Muscle of leg (tissue), 11 donors: ENCODE data around the gene METTL16. TPM values are rescaled to one million over a fixed set of nuclear protein-coding genes. Genes with fewer than 3 reads are reported as not detected.

Experiments used
- DNase-seq: peaks from one replicate; pipeline ENCODE4 v3.0.0; 2013
- H3K27ac ChIP-seq: one replicate; pipeline ENCODE4 v1.5.1; 2013; ENCODE audit warnings: mild to moderate bottlenecking, low read length, control low read depth
- H3K27me3 ChIP-seq: one replicate; pipeline ENCODE4 v1.6.1; 2013; ENCODE audit warnings: low read length; ENCODE audit not compliant: control insufficient read depth, insufficient read depth
- H3K36me3 ChIP-seq: one replicate; pipeline ENCODE4 v1.6.1; 2013; ENCODE audit warnings: low read length; ENCODE audit not compliant: control insufficient read depth, insufficient read depth
- H3K4me1 ChIP-seq: one replicate; pipeline ENCODE4 v1.6.1; 2013; ENCODE audit warnings: low read length; ENCODE audit not compliant: control insufficient read depth, insufficient read depth
- H3K4me3 ChIP-seq: one replicate; pipeline ENCODE4 v1.5.1; 2013; ENCODE audit warnings: low read length, control low read depth
- H3K9me3 ChIP-seq: replicated peaks from 2 replicates; pipeline ENCODE4 v1.6.1; 2013; ENCODE audit warnings: low read depth, low read length; ENCODE audit not compliant: control insufficient read depth
- WGBS: methylation state at CpG from one replicate; pipeline ENCODE4 v1.1.5; 2013; ENCODE audit warnings: missing lambda C conversion rate; ENCODE audit not compliant: insufficient coverage; 5-methylcytosine and 5-hydroxymethylcytosine counted together
- polyA plus RNA-seq, 8 donors: library from polyadenylated mRNA; unstranded; fragments of 120-200 nt; gene quantifications; one replicate each; pipeline versions ENCODE4 v1.2.1 to v1.2.3, GENCODE V29; 2013; ENCODE audit warnings: inconsistent platforms in 1 of 8, low replicate concordance in 1 of 8; ENCODE audit not compliant: insufficient read length in 8 of 8, insufficient read depth in 1 of 8
- total RNA-seq: library from RNA; stranded (reverse); fragments of 120-200 nt; gene quantifications from one replicate; pipeline ENCODE4 v1.2.4, GENCODE V29; 2013

Gene METTL16
- total and polyA plus RNA-seq, 9 donors = 15.5 to 24.1 (median 20.5) TPM

DNA sequence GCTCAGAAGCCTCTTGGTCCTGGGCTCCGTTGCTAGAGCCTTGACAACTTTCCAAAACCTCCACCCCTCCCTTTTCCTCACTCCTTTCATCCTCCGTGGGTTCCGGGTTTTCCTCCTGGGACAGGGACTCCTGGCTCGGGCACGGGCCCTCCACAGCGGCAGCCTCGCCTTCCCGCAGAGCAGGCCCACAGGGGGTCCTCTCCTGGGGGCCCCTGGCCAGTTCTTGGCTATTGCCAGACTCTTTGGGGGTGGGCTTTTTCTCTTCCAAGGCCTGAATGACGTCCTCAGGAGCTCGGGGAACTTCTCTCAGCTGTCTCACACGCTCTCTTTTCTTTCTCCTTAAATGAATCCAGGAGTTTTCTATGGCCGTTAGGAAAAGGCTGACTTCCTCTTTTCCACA is 91.5 kb downstream of the METTL16 start:
- DNase-seq = peak; percentile 70
- Histone ChIP-seq H3K9me3 (no peaks in the 10 kb centered on the region), H3K27me3 (no peaks in the 10 kb centered on the region), H3K27ac (peak overlapping the region; percentile 29), H3K4me1 (no peaks in the 10 kb centered on the region), H3K36me3 (peaks cover 38% of the 10 kb centered on the region), H3K4me3 (no peak overlapping the region)
- 22% methylated on average over 8 of the region's 12 CpGs for WGBS

- WGBS = no CpG with 5 or more reads among the region's 6 CpGs
- Histone ChIP-seq H3K36me3 (peaks cover 43% of the 10 kb centered on the region), H3K4me3 (no peak overlapping the region), H3K27me3 (no peaks in the 10 kb centered on the region), H3K27ac (no peak overlapping the region), H3K4me1 (no peaks in the 10 kb centered on the region), H3K9me3 (no peaks in the 10 kb centered on the region)
- DNase-seq = no peak
These were observed 92.2 kb downstream of the METTL16 start for GRCh38 chr17:2419486-2419885.

GRCh38 chr17:2418572-2418971 is 93.1 kb downstream of the METTL16 start:
- no peak for DNase-seq
- H3K27ac ChIP-seq = no peak overlapping the region
- peaks cover 52% of the 10 kb centered on the region for H3K36me3 ChIP-seq
- no peaks in the 10 kb centered on the region for H3K9me3 ChIP-seq
- no peak overlapping the region for H3K4me3 ChIP-seq
- 91% methylated on average over 7 of the region's 7 CpGs for WGBS
- no peaks in the 10 kb centered on the region for H3K4me1 ChIP-seq
- no peaks in the 10 kb centered on the region for H3K27me3 ChIP-seq

GRCh38 chr17:2416010-2416734 is 95.5 kb downstream of the METTL16 start:
- no peaks in the 10 kb centered on the region for H3K27me3 ChIP-seq
- no peak overlapping the region for H3K4me3 ChIP-seq
- H3K27ac ChIP-seq = no peak overlapping the region
- H3K36me3 ChIP-seq = peaks cover 47% of the 10 kb centered on the region
- H3K4me1 ChIP-seq = peaks cover 6% of the 10 kb centered on the region
- WGBS = 29% methylated on average over 13 of the region's 19 CpGs
- DNase-seq = peak; percentile 94
- no peaks in the 10 kb centered on the region for H3K9me3 ChIP-seq

GRCh38 chr17:2415081-2415480 is 96.6 kb downstream of the METTL16 start:
- Histone ChIP-seq H3K4me3 (no peak overlapping the region), H3K27me3 (no peaks in the 10 kb centered on the region), H3K4me1 (peaks cover 6% of the 10 kb centered on the region), H3K27ac (no peak overlapping the region), H3K9me3 (no peaks in the 10 kb centered on the region), H3K36me3 (peaks cover 39% of the 10 kb centered on the region)
- WGBS = 87% methylated on average over 6 of the region's 9 CpGs
- no peak for DNase-seq

DNA sequence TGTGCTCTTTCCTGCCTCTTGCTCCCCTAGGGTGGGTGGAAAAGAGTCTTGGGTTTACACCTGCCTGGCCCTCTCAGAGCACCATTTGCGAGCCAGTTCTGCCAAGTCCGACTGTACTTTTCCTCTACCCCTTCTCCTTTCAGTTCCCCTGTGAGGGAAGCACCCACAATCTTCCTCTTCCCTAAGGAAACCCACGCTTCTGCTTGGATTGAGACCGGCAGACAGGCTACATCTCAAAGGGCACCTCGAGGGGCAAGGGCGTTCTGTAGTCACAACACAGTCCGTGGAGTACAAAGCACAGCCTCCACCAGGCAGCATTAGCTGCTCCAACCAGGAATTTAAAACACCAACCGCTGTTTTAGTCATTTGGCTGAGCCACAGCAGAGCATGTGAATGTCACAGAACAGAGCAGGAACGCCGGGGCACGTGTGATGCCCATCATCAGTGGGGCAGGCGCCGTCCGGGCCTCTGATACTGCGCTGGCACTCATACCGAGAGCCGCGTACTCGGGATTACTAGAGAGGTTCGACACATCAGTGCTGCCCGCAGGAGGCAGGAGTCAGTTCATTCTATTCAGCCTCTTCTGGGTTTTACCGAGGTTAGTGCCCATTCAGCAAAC is 97.1 kb downstream of the METTL16 start:
- WGBS = 91% methylated on average over 22 of the region's 22 CpGs
- no peak overlapping the region for H3K27ac ChIP-seq
- peak; percentile 9 for DNase-seq
- no peak overlapping the region for H3K4me3 ChIP-seq
- no peaks in the 10 kb centered on the region for H3K27me3 ChIP-seq
- H3K4me1 ChIP-seq = peaks cover 6% of the 10 kb centered on the region
- H3K9me3 ChIP-seq = no peaks in the 10 kb centered on the region
- H3K36me3 ChIP-seq = peaks cover 33% of the 10 kb centered on the region

DNA sequence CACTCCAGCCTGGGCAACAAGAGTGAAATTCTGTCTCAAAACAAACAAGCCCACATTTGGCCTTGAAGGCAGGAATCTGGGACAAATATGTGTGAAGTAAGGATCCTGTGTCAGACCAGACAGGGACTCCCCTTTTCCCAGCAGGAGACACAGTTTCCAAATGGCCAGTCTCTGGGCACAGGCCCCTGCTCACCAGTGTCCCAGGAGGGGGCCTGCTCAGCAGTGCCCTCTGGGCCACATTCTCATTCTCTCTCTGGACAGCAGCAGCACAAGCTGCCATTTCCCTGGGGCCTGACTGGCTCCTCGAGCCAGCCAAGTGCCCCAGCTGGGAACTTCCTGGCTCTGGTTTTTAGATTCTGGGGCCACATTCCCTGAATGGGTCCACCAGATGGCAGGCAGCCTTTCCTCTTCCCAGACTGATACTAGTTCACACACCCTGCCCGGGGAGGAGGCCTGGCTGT is 99.1 kb downstream of the METTL16 start:
- Histone ChIP-seq H3K27ac (peak overlapping the region; percentile 69), H3K4me3 (no peak overlapping the region), H3K36me3 (peaks cover 23% of the 10 kb centered on the region), H3K4me1 (peaks cover 7% of the 10 kb centered on the region), H3K9me3 (no peaks in the 10 kb centered on the region), H3K27me3 (no peaks in the 10 kb centered on the region)
- WGBS = 11% methylated on average over 1 of the region's 2 CpGs
- DNase-seq = peak; percentile 69

- H3K4me1 ChIP-seq = peaks cover 23% of the 10 kb centered on the region
- H3K27ac ChIP-seq = no peak overlapping the region
- H3K9me3 ChIP-seq = no peaks in the 10 kb centered on the region
- H3K36me3 ChIP-seq = peaks cover 20% of the 10 kb centered on the region
- H3K27me3 ChIP-seq = no peaks in the 10 kb centered on the region
- WGBS = 84% methylated on average over 7 of the region's 7 CpGs
- no peak overlapping the region for H3K4me3 ChIP-seq
- DNase-seq = no peak
These were observed 100.7 kb downstream of the METTL16 start for GRCh38 chr17:2410951-2411350.

GRCh38 chr17:2406903-2407790 is 104.5 kb downstream of the METTL16 start:
- 32% methylated on average over 12 of the region's 15 CpGs for WGBS
- DNase-seq = peak; percentile 88
- no peaks in the 10 kb centered on the region for H3K9me3 ChIP-seq
- H3K27me3 ChIP-seq = no peaks in the 10 kb centered on the region
- H3K27ac ChIP-seq = peak overlapping the region; percentile 86
- H3K4me3 ChIP-seq = no peak overlapping the region
- H3K4me1 ChIP-seq = peaks cover 43% of the 10 kb centered on the region
- H3K36me3 ChIP-seq = peaks cover 9% of the 10 kb centered on the region
